Right ventricle myocardium superior (tissue), 1 donor: Measurements from ENCODE around the gene C4BPB. TPM values are rescaled to one million over a fixed set of nuclear protein-coding genes. Genes with fewer than 3 reads are reported as not detected.
A peak's percentile ranks its signal among the peaks of the same experiment; 100 is the strongest.

ENCODE experiments used
- ATAC-seq: fragments of 200-7000 bp; cut with Tn5 transposase; one replicate; pipeline ENCODE4 v1.9.1; 2020; ENCODE audit warnings: mild to moderate bottlenecking; ENCODE audit not compliant: poor library complexity
- DNase-seq: peaks from one replicate; pipeline ENCODE4 v3.0.0-alpha.2; 2020
- intact Hi-C: fragments of 100-400 bp; cut with DNase I; formaldehyde crosslinking; loops from one replicate; pipeline ENCODE4 v1.11.2; 2022
- total RNA-seq: library from RNA; stranded (reverse); fragmentation: NEBNext Ultra II Directional; extraction: Animal tissue kit (Norgen Biotek cat#: 25700); gene quantifications from one replicate; pipeline ENCODE4 v1.2.1, GENCODE V29; 2021
- donor health status: DM: no; HTN: yes; CAD: no; lungs with severe emphysema.

Gene C4BPB
- total RNA-seq, 1 donor from 2014 or later, result 0.46 TPM

DNA sequence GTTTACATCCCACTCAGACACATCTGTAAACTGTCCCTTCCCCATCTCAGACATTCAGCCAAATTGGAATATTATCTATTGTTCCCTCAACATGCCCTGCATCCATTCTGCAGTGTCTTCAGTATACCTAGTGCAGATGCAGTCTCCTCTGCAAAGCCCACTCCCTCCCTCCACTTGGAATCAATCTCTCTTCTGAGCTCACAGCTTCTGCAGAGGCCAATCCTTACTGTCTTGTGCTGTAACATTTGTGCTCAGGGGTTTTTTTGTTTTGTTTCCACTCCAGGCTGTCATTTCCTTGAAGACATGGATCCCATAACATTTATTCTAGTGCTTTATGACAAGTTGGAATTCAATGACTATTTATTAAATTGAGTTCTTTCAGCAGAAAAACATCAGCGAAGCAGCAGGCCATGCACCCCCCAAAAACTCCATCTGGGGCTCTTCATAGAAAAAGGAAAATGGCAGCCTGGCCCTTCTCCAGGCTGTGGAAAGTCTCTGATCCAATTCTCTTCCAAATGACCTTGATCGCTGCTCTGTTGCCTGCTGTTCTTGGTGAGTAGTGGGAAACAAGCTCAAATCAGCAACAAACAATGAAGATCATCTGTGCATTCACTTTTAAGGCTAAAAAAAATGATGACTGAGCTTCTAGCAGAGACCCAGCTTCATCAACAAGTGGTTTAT, 24.1 kb downstream of the C4BPB start:
- DNase-seq, result no peak
- intact Hi-C loops, result no loop called here
- no peak for ATAC-seq

DNA sequence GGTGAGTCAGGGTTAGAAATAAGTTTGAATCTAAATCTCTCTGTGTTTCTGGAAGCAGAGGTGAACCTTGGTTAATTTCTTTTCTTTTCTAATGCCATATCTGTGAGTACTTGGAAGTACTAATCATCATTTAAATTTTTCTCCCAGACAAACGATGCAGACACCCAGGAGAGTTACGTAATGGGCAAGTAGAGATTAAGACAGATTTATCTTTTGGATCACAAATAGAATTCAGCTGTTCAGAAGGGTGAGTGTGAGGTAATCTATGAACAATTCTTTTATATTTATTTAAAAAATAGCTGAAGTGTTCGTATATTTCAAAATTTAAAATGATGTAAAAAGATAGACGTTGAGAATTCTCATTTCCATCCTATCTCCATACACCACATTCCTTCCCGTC, 26.6 kb downstream of the C4BPB start:
- DNase-seq, result no peak
- intact Hi-C loops, result no loop called here
- no peak for ATAC-seq

DNA sequence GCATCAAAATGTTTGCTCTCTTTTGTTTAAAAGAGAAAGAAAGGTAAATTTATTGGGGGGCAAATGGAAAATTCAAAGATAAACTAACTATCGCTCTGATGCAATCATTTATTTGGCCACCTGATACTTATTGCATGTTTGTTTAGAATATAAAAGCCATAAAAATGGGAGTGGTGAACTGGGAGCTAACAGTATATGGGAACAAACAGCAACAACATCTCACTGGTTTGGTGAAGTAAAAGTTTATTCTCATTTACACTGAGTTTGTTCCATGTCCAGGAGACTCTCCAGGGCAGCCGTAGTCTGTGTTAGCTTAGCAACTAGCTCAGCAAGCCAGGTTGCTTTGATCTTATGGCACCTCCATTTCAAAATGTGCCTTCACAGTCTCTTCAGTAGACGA, 35.7 kb downstream of the C4BPB start:
- DNase-seq (no peak), ATAC-seq (no peak)
- intact Hi-C loops, result no loop called here

GRCh38 chr1:207128336-207128921, 39.8 kb downstream of the C4BPB start:
- DNase-seq (no peak), ATAC-seq (no peak)
- intact Hi-C loops, result no loop called here

- intact Hi-C loops, result no loop called here
- ATAC-seq (no peak), DNase-seq (no peak)
Measured at GRCh38 chr1:207129053-207129452, 40.4 kb downstream of the C4BPB start.

DNA sequence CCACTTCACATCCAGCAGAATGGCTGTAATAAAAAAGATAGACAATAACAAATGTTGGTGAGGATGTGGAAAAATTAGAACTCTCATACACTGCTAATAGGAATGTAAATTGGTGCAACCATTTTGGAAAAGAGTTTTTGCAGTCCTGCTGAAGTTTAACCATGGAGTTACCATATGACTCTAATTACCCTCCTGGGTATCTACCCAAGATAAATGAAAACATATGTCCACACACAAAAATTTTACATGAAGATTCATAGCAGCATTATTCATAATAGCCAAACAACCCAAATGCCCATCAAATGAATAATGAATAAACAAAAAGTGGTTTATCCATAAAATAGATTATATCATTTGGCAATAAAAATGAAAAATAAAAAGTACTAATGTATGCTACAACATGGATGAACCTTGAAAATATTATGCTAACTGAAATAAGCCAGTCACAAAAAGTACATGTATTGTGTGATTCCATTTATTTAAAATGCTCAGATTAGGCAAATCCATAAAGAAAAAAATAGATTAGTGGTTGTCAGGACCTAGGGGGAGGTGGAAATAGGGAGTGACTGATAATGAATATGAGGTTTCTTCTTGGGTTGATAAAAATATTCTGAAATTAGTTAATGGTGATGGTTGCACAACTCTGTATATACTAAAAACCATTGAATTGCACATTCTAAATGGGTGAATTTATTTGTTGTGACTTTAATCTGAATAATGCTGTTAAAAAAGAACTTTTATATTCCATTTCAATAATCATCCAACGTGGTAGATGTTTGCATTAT, 41.8 kb downstream of the C4BPB start:
- intact Hi-C loops, result no loop called here
- ATAC-seq (no peak), DNase-seq (no peak)

DNA sequence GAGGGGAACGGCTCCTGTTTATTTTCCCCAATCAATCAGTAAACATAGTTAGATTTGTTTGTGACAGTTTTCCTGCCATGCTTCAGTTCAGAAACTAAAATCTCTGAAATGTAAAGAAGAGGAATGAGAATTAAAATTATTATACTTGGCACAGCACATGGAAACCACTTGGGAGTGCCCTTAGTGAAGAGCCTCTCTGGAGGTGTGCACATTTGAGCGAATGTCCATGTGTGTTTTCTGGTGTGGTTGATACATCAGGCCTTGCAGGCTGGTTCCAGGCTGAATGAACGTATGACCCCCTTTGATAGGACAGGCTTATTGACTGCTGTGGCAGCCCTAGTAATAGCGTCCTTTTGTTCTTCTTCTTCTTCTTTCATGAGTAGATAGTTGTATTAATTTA, 42.5 kb downstream of the C4BPB start:
- intact Hi-C loops, result no loop called here
- ATAC-seq (no peak), DNase-seq (no peak)

DNA sequence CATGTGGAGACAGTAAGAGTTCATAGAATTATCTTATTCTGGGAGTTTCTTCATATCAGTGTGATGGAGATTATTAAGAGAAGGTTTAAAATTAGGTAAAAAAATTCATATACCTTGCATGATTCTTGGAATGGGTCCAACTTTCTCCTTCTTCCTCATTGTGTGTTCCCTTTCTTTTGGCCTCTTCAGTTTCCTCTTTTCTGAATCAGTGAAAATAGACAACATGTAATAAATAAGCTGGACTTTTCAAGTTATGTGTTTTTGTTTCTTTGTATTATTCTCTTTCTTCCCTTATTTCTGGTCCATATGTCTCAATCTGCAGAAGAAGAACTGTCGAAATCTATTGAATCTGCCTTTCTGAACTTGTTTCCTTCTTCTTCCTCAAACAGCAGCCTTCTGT, 45.9 kb downstream of the C4BPB start:
- ATAC-seq, result peak; percentile 22
- no peak for DNase-seq
- intact Hi-C loops, result no loop called here

GRCh38 chr1:207139616-207140015, 51.0 kb downstream of the C4BPB start:
- ATAC-seq, result no peak
- no peak for DNase-seq
- intact Hi-C loops, result no loop called here

- intact Hi-C loops, result no loop called here
- DNase-seq (no peak), ATAC-seq (no peak)
Measured at GRCh38 chr1:207140536-207140935, 51.9 kb downstream of the C4BPB start.

DNA sequence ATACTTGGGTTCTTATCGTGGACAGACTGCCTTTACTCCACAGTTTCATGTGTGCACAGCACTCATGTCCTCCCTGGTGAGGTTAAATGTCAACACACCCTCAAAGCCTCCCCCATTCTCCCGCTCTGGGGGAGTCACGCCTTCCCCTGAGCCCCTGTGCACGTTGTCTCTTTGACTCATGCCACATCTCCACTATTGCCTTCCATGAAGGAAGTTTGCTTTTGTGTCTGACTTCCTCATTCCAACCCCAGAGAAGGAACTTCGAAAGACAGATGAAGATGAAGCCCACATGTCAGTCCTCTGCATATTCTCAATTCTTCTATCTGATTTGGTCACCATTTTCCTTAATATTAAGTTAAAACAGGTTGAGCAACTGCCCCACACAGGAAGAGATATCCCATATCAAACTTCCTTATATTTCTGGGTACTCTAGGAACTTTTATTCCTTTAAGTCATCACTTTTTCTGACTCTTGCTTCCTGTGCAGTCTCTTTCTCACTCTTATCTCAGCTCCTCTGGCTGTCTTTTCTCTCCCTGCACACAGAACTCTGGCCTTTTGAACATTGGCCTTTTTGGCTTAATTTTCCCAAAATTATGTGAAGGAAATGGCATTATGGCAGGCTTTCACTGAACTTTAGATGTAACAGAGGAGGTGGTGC, 56.9 kb downstream of the C4BPB start:
- intact Hi-C loops, result no loop called here
- no peak for ATAC-seq
- DNase-seq, result no peak

Other genes starting within 250 kb of the C4BPB start
- not detected for gene IL20, start 223.2 kb upstream of the C4BPB start, total RNA-seq
- gene IL24, start 191.4 kb upstream of the C4BPB start, total RNA-seq, result not detected
- gene FCMR, start 166.9 kb upstream of the C4BPB start, total RNA-seq, result 3.2 TPM
- 0.13 TPM for gene PIGR, start 142.4 kb upstream of the C4BPB start, total RNA-seq
- gene FCAMR, start 118.4 kb upstream of the C4BPB start, total RNA-seq, result not detected
- 0.81 TPM for gene C1orf116, start 56.1 kb upstream of the C4BPB start, total RNA-seq
- 4.0 TPM for gene YOD1, start 37.7 kb upstream of the C4BPB start, total RNA-seq
- 77.9 TPM for gene PFKFB2, start 35.6 kb upstream of the C4BPB start, total RNA-seq
- 0.08 TPM for gene C4BPA, start 15.4 kb downstream of the C4BPB start, total RNA-seq
- 73.6 TPM for gene CD55, start 232.8 kb downstream of the C4BPB start, total RNA-seq